Peyer's patch (tissue), 4 donors: ENCODE measurements around the gene PRSS50.

ENCODE experiments used
- CTCF ChIP-seq, 6 experiments: fragments of 450-650 bp in 4 of 6; fragments of 200-600 bp in 2 of 6; sonication (generic) in 1 of 6; IDR thresholded peaks; one replicate each; pipeline ENCODE4 v1.5.1; 2017 to 2019; ENCODE audit warnings: antibody characterized with exemption in 6 of 6, mild to moderate bottlenecking in 3 of 6, moderate library complexity in 1 of 6
- POLR2A ChIP-seq, 2 donors: fragments of 450-650 bp; IDR thresholded peaks; one replicate each; pipeline ENCODE4 v1.5.1; 2017; ENCODE audit warnings: antibody characterized with exemption in 2 of 2, mild to moderate bottlenecking in 2 of 2, moderate library complexity in 2 of 2

- TF ChIP-seq CTCF (IDR thresholded peaks at IDR 0.05) (no peak), POLR2A (IDR thresholded peaks at IDR 0.05) (no peak)
Measured at GRCh38 chr3:46709721-46710120, 7.9 kb downstream of the PRSS50 start.
